IPS-18a (cell line): ENCODE results near the gene ANKRD49.

Experiments used
- H3K27ac ChIP-seq: one replicate; pipeline ENCODE4 v1.5.1; 2013; ENCODE audit warnings: low read length
- H3K27me3 ChIP-seq: one replicate; pipeline ENCODE4 v1.6.1; 2013; ENCODE audit warnings: mild to moderate bottlenecking, low read length; ENCODE audit not compliant: control insufficient read depth, insufficient read depth
- H3K36me3 ChIP-seq: one replicate; pipeline ENCODE4 v1.6.1; 2013; ENCODE audit warnings: low read depth, low read length; ENCODE audit not compliant: control insufficient read depth
- H3K4me1 ChIP-seq: one replicate; pipeline ENCODE4 v1.6.1; 2013; ENCODE audit warnings: low read depth, low read length; ENCODE audit not compliant: control insufficient read depth
- H3K4me3 ChIP-seq: one replicate; pipeline ENCODE4 v1.5.1; 2013; ENCODE audit warnings: low read length
- H3K9ac ChIP-seq: one replicate; pipeline ENCODE4 v1.6.1; 2013; ENCODE audit warnings: mild to moderate bottlenecking, low read length, moderate library complexity
- H3K9me3 ChIP-seq: one replicate; pipeline ENCODE4 v1.6.1; 2013; ENCODE audit warnings: low read depth, low read length; ENCODE audit not compliant: control insufficient read depth

The ANKRD49 gene

GRCh38 chr11:94532211-94532610 lies 38.4 kb downstream of the ANKRD49 start:
- H3K9me3 ChIP-seq = no peaks in the 10 kb centered on the region
- H3K9ac ChIP-seq = no peak overlapping the region
- H3K27me3 ChIP-seq = no peaks in the 10 kb centered on the region
- H3K36me3 ChIP-seq = no peaks in the 10 kb centered on the region
- H3K4me3 ChIP-seq = no peak overlapping the region
- H3K4me1 ChIP-seq = no peaks in the 10 kb centered on the region
- no peak overlapping the region for H3K27ac ChIP-seq

- no peak overlapping the region for H3K9ac ChIP-seq
- no peaks in the 10 kb centered on the region for H3K9me3 ChIP-seq
- H3K4me1 ChIP-seq = no peaks in the 10 kb centered on the region
- H3K27ac ChIP-seq = no peak overlapping the region
- no peak overlapping the region for H3K4me3 ChIP-seq
- H3K27me3 ChIP-seq = no peaks in the 10 kb centered on the region
- H3K36me3 ChIP-seq = no peaks in the 10 kb centered on the region
Measured at GRCh38 chr11:94533206-94533605, 39.4 kb downstream of the ANKRD49 start.

GRCh38 chr11:94533696-94534630 lies 40.2 kb downstream of the ANKRD49 start:
- Histone ChIP-seq H3K36me3 (no peaks in the 10 kb centered on the region), H3K27me3 (no peaks in the 10 kb centered on the region), H3K27ac (no peak overlapping the region), H3K4me1 (no peaks in the 10 kb centered on the region), H3K9ac (no peak overlapping the region), H3K9me3 (no peaks in the 10 kb centered on the region), H3K4me3 (no peak overlapping the region)

GRCh38 chr11:94536386-94536785 lies 42.6 kb downstream of the ANKRD49 start:
- no peaks in the 10 kb centered on the region for H3K27me3 ChIP-seq
- H3K9ac ChIP-seq = no peak overlapping the region
- H3K4me1 ChIP-seq = no peaks in the 10 kb centered on the region
- no peaks in the 10 kb centered on the region for H3K36me3 ChIP-seq
- no peaks in the 10 kb centered on the region for H3K9me3 ChIP-seq
- no peak overlapping the region for H3K4me3 ChIP-seq
- H3K27ac ChIP-seq = no peak overlapping the region

- Histone ChIP-seq H3K9me3 (no peaks in the 10 kb centered on the region), H3K36me3 (no peaks in the 10 kb centered on the region), H3K9ac (no peak overlapping the region), H3K4me3 (no peak overlapping the region), H3K4me1 (no peaks in the 10 kb centered on the region), H3K27ac (no peak overlapping the region), H3K27me3 (no peaks in the 10 kb centered on the region)
Measured at GRCh38 chr11:94537031-94537600, 43.3 kb downstream of the ANKRD49 start.

GRCh38 chr11:94539420-94539819 lies 45.6 kb downstream of the ANKRD49 start:
- no peaks in the 10 kb centered on the region for H3K36me3 ChIP-seq
- no peak overlapping the region for H3K4me3 ChIP-seq
- no peak overlapping the region for H3K9ac ChIP-seq
- peaks cover 7% of the 10 kb centered on the region for H3K4me1 ChIP-seq
- H3K27ac ChIP-seq = no peak overlapping the region
- H3K9me3 ChIP-seq = no peaks in the 10 kb centered on the region
- peaks cover 9% of the 10 kb centered on the region for H3K27me3 ChIP-seq

- peaks cover 18% of the 10 kb centered on the region for H3K4me1 ChIP-seq
Measured at GRCh38 chr11:94543695-94544645, 50.2 kb downstream of the ANKRD49 start, which contains the start of gene FUT4. TSS of gene FUT4 (plus strand) at chr11:94543921. CDS start at chr11:94544134, 213 bp downstream.

GRCh38 chr11:94544646-94545263 lies 51.0 kb downstream of the ANKRD49 start:
- no peaks in the 10 kb centered on the region for H3K36me3 ChIP-seq
- peak overlapping the region; percentile 63 for H3K4me3 ChIP-seq
- peaks cover 18% of the 10 kb centered on the region for H3K4me1 ChIP-seq
- H3K27me3 ChIP-seq = peaks cover 34% of the 10 kb centered on the region
- H3K9ac ChIP-seq = peak overlapping the region; percentile 23
- H3K27ac ChIP-seq = no peak overlapping the region
- H3K9me3 ChIP-seq = no peaks in the 10 kb centered on the region

More at GRCh38 chr11:94543695-94544645, 50.2 kb downstream of the ANKRD49 start, which contains the start of gene FUT4:
- Histone ChIP-seq H3K9me3 (no peaks in the 10 kb centered on the region), H3K36me3 (no peaks in the 10 kb centered on the region), H3K4me3 (peak within 1 kb of the TSS; percentile 63), H3K27me3 (peaks cover 34% of the 10 kb centered on the region), H3K27ac (no peak within 1 kb of the TSS), H3K9ac (peak within 1 kb of the TSS; percentile 60)

- Histone ChIP-seq H3K4me3 (peak overlapping the region; percentile 63), H3K27ac (no peak overlapping the region), H3K27me3 (peaks cover 34% of the 10 kb centered on the region)
Measured at GRCh38 chr11:94545264-94546161, 51.7 kb downstream of the ANKRD49 start.

GRCh38 chr11:94546162-94546470 lies 52.3 kb downstream of the ANKRD49 start:
- peak overlapping the region; percentile 63 for H3K4me3 ChIP-seq
- H3K27ac ChIP-seq = no peak overlapping the region
- no peaks in the 10 kb centered on the region for H3K36me3 ChIP-seq
- no peaks in the 10 kb centered on the region for H3K9me3 ChIP-seq
- no peak overlapping the region for H3K9ac ChIP-seq
- peaks cover 34% of the 10 kb centered on the region for H3K27me3 ChIP-seq
- peaks cover 18% of the 10 kb centered on the region for H3K4me1 ChIP-seq

More at GRCh38 chr11:94545264-94546161, 51.7 kb downstream of the ANKRD49 start:
- H3K4me1 ChIP-seq = peaks cover 18% of the 10 kb centered on the region
- peak overlapping the region; percentile 23 for H3K9ac ChIP-seq
- H3K9me3 ChIP-seq = no peaks in the 10 kb centered on the region
- no peaks in the 10 kb centered on the region for H3K36me3 ChIP-seq
